ENCODE measurements around the gene PTPN5.

DNA sequence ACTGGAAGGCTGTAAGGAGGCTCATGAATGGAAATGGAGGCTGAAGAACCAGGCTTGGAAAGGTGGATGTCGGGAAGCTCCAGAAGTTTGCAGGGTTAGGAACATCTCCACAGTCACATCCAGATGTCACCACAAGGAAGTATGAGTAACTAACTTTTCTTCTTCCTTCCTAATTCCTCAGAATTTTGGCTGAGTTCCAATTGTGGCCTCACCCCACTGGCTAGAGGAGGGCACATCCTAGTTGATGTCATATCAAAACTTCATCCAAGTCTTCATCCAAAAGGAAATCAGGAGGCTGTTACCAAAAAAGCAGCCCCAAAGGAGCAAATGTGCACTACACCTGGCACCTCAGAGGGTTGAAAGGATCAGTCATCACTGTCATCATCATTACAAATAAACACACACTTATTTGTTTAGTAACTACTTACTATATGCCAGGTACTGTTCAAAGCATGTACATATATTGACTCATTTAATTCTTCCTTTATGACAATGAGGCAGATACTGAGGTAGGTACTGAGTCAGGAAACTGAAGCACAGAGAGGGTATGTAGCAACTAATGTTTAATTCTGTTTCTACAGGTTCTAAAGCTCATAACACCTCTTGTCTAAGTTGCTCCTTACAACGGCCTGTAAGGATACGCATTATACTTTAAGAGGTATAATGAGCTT, 7.3 kb upstream of the PTPN5 start:
- no peak for TF ChIP-seq CTCF (IDR thresholded peaks at IDR 0.05)
- TF ChIP-seq POLR2A (IDR thresholded peaks at IDR 0.05): no peak
